ENCODE data around the gene TBC1D2.
"Not testable (repeated sequence)": the region's sequence is repeated elsewhere in the genome, so short reads cannot be mapped to it uniquely, and the experiment has no call there.

TBC1D2 gene

GRCh38 chr9:98280162-98280561, 24.7 kb upstream of the TBC1D2 start:
- in situ Hi-C loops (cut with HindIII; ENCODE audit: low sequenced_read_pairs) = no loop called here
- no peak for DNase-seq (ENCODE audit: low read depth, low spot score)
- H3K4me3 ChIP-seq (ENCODE audit: low read depth, low read length) = no peak overlapping the region
- TF ChIP-seq CTCF (IDR thresholded peaks at IDR 0.05; ENCODE audit: low read depth, low read length) = no peak

GRCh38 chr9:98276907-98277469, 21.5 kb upstream of the TBC1D2 start:
- no peak overlapping the region for H3K4me3 ChIP-seq (ENCODE audit: low read depth, low read length)
- no peak for DNase-seq (ENCODE audit: low read depth, low spot score)
- no peak for TF ChIP-seq CTCF (IDR thresholded peaks at IDR 0.05; ENCODE audit: low read depth, low read length)
- in situ Hi-C loops (cut with HindIII; ENCODE audit: low sequenced_read_pairs) = no loop called here

GRCh38 chr9:98275159-98275558, 19.7 kb upstream of the TBC1D2 start:
- no peak overlapping the region for H3K4me3 ChIP-seq (ENCODE audit: low read depth, low read length)
- no peak for TF ChIP-seq CTCF (IDR thresholded peaks at IDR 0.05; ENCODE audit: low read depth, low read length)
- in situ Hi-C loops (cut with HindIII; ENCODE audit: low sequenced_read_pairs) = no loop called here
- DNase-seq (ENCODE audit: low read depth, low spot score) = no peak

- DNase-seq (ENCODE audit: low read depth, low spot score) = no peak
- no peak overlapping the region for H3K4me3 ChIP-seq (ENCODE audit: low read depth, low read length)
- no peak for TF ChIP-seq CTCF (IDR thresholded peaks at IDR 0.05; ENCODE audit: low read depth, low read length)
- in situ Hi-C loops (cut with HindIII; ENCODE audit: low sequenced_read_pairs) = no loop called here
Observed at GRCh38 chr9:98272083-98272482, 16.6 kb upstream of the TBC1D2 start.

- TF ChIP-seq CTCF (IDR thresholded peaks at IDR 0.05; ENCODE audit: low read depth, low read length) = no peak
- in situ Hi-C loops (cut with HindIII; ENCODE audit: low sequenced_read_pairs) = no loop called here
- DNase-seq (ENCODE audit: low read depth, low spot score) = no peak
Observed at GRCh38 chr9:98271479-98271878, 16.0 kb upstream of the TBC1D2 start.

GRCh38 chr9:98270284-98270683, 14.8 kb upstream of the TBC1D2 start:
- DNase-seq (ENCODE audit: low read depth, low spot score) = peak; percentile 30
- in situ Hi-C loops (cut with HindIII; ENCODE audit: low sequenced_read_pairs); H3K4me3 ChIP-seq (ENCODE audit: low read depth, low read length): not testable (repeated sequence)

More at GRCh38 chr9:98271479-98271878, 16.0 kb upstream of the TBC1D2 start:
- H3K4me3 ChIP-seq (ENCODE audit: low read depth, low read length) = no peak overlapping the region

GRCh38 chr9:98269652-98270051, 14.2 kb upstream of the TBC1D2 start:
- in situ Hi-C loops (cut with HindIII; ENCODE audit: low sequenced_read_pairs); DNase-seq (ENCODE audit: low read depth, low spot score): not testable (repeated sequence)

GRCh38 chr9:98267556-98267955, 12.1 kb upstream of the TBC1D2 start:
- DNase-seq (ENCODE audit: low read depth, low spot score); in situ Hi-C loops (cut with HindIII; ENCODE audit: low sequenced_read_pairs); H3K4me3 ChIP-seq (ENCODE audit: low read depth, low read length): not testable (repeated sequence)

More at GRCh38 chr9:98269652-98270051, 14.2 kb upstream of the TBC1D2 start:
- not testable (repeated sequence) for H3K4me3 ChIP-seq (ENCODE audit: low read depth, low read length)
